ENCODE data around the gene ACOX1.

ACOX1 gene

GRCh38 chr17:75995385-75995925 is 16.5 kb upstream of the ACOX1 start:
- no peak for TF ChIP-seq CTCF (conservative IDR thresholded peaks at IDR 0.05; ENCODE audit: low read depth, low read length)
- DNase-seq (ENCODE audit: low read depth): no peak
- H3K4me3 ChIP-seq (ENCODE audit: low read depth, low read length): no peak overlapping the region

- no peak for TF ChIP-seq CTCF (conservative IDR thresholded peaks at IDR 0.05; ENCODE audit: low read depth, low read length)
- DNase-seq (ENCODE audit: low read depth): no peak
- no peak overlapping the region for H3K4me3 ChIP-seq (ENCODE audit: low read depth, low read length)
Measured at GRCh38 chr17:75994802-75995370, 15.9 kb upstream of the ACOX1 start.

GRCh38 chr17:75991396-75991795 is 12.4 kb upstream of the ACOX1 start:
- no peak overlapping the region for H3K4me3 ChIP-seq (ENCODE audit: low read depth, low read length)
- no peak for DNase-seq (ENCODE audit: low read depth)
- no peak for TF ChIP-seq CTCF (conservative IDR thresholded peaks at IDR 0.05; ENCODE audit: low read depth, low read length)

- TF ChIP-seq CTCF (conservative IDR thresholded peaks at IDR 0.05; ENCODE audit: low read depth, low read length): no peak
- no peak for DNase-seq (ENCODE audit: low read depth)
- H3K4me3 ChIP-seq (ENCODE audit: low read depth, low read length): no peak overlapping the region
Measured at GRCh38 chr17:75987041-75987440, 8.1 kb upstream of the ACOX1 start.

- TF ChIP-seq CTCF (conservative IDR thresholded peaks at IDR 0.05; ENCODE audit: low read depth, low read length): no peak
- no peak for DNase-seq (ENCODE audit: low read depth)
- no peak overlapping the region for H3K4me3 ChIP-seq (ENCODE audit: low read depth, low read length)
Measured at GRCh38 chr17:75985986-75986385, 7.0 kb upstream of the ACOX1 start.

- no peak overlapping the region for H3K4me3 ChIP-seq (ENCODE audit: low read depth, low read length)
- no peak for TF ChIP-seq CTCF (conservative IDR thresholded peaks at IDR 0.05; ENCODE audit: low read depth, low read length)
- no peak for DNase-seq (ENCODE audit: low read depth)
Measured at GRCh38 chr17:75983501-75984181, 4.7 kb upstream of the ACOX1 start.
